Activated CD4-positive, CD25-positive, alpha-beta regulatory T cell treated with anti-CD3 and anti-CD28 coated beads, Interleukin-2, amount 50 U/mL, for 24 hours (primary cell): ENCODE data around the gene SNRPA.
"Not testable (repeated sequence)": the region's sequence is repeated elsewhere in the genome, so short reads cannot be mapped to it uniquely, and the experiment has no call there.

ENCODE experiments used
- ATAC-seq, 2 donors: fragments of 150-1000 bp; cut with Tn5 transposase; one replicate each; pipeline ENCODE4 v1.10.0; 2021; ENCODE audit warnings: mild to moderate bottlenecking in 1 of 2, moderate library complexity in 1 of 2

The SNRPA gene

DNA sequence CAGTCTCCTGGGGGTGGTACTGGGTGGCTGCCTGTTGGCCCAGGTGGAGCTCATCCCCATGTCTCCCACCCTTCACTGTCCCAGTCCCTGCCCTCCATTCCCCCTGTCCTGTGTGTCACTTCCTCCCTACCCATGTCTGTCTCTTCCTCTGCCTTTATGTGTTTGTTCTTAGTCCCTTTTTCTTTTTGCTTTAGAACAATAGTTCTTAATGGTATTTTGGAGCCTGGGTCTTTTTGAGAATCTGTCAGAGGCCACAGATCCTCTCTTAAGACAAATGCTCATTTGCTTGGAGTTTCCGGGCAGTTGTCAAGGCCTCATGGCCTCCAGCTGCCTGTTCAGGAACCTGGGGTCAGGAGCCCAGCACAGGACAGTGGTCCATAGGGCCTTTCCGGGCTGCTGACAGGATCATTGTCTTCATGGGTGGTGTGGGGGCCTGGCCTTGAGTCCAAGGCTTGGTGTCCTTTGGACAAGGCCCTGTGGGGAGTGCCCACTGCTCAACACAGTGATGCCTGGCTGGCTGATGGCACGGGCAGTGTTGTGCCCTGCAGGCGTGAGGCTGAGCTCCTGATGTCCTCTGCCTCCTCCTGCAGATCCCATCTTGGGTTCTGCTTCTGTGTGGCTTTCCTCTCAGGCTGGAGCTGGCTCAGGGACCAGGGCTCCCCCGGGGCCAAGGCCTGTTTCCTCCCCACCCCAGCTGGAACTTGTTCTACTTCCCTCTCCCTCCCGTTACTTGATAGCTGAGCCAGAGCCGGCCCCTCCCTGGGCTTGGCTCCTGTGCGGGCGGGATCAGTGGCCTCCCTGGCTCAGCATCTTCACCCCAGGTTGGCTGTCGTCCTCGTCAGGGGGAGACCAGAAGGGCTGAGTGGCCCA, 51.5 kb downstream of the SNRPA start:
- no peak for ATAC-seq

DNA sequence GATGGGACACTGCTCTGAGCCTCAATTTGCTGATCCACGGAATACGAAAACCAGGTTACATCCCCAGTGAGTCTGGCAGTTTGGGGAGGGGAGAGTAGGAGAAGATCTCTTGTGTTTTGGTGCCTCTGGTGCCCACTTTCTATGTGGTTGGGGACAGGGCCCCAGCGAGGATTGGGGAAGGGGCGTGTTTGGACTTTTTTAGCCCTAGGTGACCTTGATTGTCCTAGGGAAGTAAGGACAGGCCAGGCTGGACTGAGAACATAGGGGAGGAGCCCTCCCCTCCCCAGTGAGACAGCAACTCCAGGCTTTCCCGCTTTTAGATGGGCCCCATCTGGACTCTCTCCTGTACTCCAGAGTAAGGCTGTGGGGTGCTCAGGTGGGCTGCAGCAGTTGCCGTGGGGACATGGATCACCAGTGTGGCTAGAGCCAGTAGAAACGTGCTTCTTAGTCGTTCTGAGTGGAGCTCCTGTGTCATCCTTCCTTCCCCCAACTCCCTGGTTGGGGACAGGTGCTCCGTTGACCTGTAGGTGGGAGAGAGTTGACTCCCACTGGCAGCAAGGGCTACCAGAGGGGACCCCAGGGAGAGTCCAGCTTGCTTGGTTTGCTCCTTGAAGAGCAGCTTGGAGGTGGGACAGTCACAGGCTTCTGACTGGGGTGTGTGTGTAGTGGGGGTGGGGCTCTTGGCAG, 52.3 kb downstream of the SNRPA start:
- ATAC-seq = no peak

DNA sequence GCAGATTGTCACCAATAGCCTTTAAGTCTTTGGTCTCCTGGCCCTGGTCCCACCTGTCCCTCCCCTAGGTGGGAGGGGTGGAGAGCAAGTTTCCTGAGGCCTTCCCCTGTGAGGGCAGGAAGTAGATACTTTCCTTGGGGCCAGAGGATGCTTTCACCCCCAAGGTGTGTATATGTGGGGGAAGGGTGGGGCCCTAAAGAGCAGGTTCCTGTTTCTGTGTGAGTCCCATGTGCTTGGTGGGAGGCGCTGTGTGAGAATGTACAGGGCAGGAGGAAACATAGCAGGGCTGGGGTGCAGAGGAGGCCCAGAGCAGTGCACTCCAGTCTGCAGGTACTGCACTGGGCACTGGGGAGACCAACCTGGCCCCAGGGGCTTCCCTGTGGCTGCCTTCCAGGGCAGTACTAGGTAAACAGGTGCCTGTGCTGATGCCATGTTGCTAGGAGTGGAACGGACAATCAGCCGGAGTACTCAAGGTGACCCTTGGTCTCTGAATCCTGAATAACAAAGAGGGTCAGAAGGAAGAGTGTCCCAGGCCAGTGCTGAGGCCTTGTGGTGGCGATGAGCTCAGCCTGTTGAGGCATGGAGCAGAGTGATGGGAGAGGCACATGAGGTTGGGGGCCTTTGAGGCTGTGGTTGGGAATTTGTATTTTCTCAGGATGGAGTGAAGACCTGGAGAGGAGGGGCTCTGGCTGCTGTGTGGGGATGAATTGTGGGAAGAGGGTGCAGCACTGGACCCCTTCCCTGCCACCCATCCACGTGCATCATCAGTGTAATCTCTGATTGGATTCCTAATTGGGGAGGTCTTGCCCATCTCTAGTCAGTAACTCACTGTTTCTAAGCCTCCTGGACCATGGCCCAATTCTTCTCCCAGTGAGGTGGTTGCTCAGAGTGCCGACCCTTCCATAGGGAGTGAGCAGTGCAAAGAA, 53.1 kb downstream of the SNRPA start:
- peak; percentile 24 to 32 for ATAC-seq

DNA sequence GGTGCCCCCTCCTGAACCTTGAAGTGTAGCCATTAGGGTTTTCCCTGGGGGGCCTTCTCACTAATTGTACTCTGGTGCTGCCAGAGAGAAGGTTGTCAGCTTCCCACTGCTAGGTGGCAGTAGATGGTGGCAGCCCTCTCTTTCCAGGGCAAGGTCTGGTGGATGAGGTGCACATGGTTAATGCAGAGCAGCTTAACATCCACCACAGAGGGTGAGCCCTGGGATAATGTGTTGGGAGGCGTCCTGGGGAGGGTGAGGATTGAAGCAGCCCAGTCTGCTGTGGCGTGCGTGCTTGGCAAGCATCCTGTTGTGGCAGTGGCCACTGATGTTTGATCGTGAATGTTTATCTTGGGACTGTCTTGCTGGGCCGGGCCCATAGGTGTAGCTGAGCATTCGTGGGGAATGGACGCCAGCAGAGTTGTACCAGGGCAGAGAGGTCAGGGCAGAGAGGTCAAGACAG, 53.8 kb downstream of the SNRPA start:
- ATAC-seq = no peak

DNA sequence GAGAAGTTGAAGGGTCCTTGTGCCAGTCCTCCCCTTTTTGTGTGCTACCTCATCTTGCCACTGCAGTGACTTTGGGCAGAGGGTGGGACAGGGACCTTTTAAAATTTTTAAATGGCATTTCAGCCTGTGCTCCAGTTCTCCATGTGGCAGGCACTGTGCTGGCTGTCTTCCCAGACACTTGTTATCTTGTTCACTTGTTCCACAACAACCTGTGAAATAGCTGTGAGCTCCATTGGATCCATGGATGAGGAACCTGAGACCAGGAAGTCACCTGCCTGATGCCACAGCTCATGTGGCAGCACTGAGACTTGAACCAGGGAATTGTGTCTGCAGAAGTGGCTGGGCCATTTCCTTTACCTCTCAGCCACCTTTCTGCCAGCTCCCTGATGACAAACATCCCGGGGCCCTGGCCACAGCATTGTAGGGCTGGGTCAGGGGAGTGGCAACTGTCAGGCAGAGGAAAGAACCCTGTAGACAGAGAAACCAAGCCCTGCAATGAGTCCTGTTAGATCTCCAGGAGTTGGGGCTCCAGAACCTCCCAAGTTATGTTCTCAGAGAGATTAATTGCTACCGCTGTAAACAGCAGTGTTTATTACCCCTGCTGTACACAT, 54.4 kb downstream of the SNRPA start:
- no peak for ATAC-seq

DNA sequence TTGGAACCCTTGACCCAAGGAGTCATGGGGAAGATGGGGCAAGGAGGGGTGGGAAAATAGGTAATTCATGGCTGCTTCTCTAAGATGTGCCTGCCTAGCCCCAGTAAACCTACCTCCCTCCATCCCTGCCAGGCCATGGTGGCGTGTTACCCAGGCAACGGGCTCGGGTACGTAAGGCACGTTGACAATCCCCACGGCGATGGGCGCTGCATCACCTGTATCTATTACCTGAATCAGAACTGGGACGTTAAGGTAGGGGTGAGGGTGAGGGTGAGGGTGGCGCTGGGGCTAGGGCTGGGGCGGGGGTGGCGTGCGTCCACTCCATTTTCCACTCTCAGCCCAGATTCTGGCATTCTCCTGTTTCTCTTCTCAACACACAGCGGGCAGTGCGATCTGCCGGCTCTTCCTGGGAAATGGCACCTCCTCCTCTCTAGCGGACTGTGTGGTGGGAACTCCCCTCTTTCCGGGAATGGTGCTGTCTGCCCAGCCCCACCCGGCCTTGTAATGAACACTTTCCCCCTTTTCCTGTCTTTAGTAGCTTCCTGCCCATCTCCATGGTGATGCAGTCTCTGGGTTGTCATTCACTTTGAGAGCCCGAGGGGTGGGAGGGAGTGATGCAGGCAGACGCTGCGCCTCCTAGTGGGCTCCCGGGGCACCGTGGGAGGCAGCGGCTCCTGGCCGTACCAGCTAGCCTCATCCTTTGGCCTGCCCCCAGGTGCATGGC, 55.6 kb downstream of the SNRPA start:
- peak; percentile 57 to 67 for ATAC-seq

DNA sequence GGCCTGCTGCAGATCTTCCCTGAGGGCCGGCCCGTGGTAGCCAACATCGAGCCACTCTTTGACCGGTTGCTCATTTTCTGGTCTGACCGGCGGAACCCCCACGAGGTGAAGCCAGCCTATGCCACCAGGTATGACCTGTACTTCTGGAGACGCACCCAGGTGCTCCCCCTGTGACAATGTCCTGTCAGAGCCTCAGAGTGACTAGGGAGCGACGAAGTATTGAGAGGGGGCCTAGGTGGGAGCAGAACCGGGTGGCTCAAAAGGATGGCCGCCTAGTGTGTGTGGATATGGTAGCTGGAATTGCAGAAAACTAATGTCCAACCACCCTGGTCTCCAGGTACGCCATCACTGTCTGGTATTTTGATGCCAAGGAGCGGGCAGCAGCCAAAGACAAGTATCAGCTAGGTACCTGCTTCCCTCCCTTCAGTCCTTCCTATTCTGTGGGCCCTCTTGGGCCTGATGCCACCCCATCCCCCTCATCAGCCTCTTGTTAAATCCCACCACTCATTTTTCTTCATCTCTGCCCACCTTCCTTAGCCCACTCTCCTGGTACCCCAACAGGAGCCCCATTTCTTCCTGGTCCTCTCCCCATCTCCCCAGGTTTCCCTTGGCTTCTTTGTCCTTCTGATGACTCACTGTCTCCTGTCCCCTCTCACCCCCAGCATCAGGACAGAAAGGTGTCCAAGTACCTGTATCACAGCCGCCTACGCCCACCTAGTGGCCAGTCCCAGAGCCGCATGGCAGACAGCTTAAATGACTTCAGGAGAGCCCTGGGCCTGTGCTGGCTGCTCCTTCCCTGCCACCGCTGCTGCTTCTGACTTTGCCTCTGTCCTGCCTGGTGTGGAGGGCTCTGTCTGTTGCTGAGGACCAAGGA, 56.4 kb downstream of the SNRPA start:
- ATAC-seq = no peak

DNA sequence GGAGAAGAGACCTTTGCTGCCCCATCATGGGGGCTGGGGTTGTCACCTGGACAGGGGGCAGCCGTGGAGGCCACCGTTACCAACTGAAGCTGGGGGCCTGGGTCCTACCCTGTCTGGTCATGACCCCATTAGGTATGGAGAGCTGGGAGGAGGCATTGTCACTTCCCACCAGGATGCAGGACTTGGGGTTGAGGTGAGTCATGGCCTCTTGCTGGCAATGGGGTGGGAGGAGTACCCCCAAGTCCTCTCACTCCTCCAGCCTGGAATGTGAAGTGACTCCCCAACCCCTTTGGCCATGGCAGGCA, 57.0 kb downstream of the SNRPA start:
- no peak for ATAC-seq

DNA sequence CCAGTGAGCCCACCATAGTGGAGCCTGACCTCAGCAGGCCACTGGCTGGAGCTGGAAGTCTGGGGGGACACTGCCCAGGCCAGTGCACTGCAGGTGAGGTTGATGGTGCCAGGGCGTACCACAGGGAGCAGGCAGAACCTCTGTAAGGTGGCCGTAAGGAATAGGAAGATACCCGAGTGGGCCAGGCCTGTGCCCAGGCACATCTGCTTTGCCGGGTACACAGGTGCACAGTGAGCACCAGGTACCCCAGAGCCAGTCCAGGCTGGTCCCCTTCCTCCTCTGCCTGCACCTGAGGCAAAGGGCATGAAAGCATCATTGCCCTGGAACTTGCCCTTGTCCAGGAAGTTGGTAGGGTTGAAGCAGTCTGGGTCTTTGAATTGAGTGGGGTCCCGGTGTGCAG, 57.5 kb downstream of the SNRPA start:
- no peak for ATAC-seq

DNA sequence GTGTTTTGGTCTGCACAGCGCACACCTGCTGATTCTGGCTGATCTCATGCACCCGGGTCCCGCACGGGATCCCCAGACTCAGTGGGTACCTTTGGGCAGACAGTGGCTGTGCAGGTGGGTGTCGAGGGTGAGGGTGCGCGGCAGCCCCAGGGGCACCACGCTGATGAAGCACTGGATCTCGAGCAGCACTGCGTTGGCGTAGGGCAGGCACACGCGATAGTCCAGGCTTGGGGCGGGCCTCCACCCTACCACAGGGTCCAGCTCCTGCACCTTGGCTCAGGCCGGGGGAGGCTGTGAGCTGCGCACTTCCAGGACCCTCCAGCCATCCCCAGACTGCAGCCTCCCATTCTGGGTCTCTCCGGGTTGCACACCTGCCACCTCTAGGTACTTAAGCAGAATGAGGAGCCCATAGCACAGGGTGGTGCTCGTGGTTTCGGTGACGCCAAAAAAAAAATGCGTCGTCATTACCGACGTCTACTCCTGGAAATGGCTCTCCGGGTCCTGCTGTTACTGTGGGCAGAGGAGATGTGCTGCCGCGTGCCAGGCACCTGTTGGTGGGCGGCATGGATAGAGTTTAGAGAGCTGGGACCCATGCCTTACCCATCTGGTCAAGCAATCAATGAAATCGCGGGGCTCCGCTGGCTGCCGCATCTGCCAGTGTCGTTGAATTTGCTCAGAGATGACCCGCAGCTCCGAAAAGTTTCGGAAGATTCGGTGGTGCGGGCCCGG, 58.5 kb downstream of the SNRPA start:
- ATAC-seq = no peak

DNA sequence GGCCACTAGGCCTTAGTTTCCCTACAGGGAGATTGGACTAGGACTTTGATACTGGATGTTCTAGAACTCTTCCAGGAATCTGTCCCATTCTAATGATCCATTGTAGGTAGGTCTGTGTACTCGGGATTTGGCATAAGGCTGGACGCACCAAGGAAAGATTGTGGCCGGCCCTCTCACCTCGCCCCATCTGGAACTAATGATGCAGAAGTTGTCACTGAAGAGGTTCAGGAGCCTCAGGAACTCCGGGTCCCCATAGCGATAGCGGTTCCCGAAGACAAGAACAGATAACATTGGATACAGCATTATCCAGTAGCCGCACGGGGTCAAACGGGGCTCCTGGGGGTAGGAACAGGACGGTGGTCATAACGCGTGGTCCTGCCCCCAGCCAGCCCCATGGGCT, 59.2 kb downstream of the SNRPA start:
- no peak for ATAC-seq

DNA sequence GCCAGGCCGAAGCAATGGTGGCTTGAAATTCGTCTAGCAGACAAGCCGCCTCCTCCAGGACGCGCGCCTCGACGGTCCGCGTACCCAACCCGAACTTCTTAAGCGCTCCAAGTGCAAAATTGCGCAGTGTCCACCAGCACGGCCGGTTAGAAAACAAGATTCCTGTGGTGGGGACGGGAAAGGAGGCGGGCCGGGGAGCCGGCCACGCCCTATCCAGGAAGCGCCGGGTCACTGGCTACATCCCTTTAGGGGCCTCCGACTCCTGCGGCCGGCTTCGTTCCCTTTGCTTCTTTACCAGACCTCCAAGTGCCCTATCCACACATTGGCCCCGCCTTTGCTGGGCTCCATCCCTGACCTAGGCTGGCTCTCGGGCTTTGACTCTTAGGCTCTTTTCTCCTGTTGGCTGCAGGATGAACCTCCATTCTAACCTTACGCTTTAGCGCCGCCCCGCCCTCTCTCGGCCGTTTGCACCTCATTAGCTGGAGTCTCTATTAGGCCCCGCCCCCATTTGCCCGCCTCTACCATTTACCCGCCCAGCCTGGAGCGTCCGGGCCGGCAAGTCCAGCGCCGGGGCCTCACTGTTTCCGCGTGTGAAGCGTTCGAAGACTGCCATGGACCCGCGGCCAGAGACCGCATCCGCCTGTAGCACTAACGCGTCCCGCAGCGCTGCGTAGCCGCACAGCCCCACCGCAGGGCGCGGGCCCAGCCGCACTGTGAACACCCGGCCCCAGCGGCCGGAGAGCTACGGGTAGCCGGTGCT, 59.8 kb downstream of the SNRPA start:
- ATAC-seq = peak; percentile 82 to 85

DNA sequence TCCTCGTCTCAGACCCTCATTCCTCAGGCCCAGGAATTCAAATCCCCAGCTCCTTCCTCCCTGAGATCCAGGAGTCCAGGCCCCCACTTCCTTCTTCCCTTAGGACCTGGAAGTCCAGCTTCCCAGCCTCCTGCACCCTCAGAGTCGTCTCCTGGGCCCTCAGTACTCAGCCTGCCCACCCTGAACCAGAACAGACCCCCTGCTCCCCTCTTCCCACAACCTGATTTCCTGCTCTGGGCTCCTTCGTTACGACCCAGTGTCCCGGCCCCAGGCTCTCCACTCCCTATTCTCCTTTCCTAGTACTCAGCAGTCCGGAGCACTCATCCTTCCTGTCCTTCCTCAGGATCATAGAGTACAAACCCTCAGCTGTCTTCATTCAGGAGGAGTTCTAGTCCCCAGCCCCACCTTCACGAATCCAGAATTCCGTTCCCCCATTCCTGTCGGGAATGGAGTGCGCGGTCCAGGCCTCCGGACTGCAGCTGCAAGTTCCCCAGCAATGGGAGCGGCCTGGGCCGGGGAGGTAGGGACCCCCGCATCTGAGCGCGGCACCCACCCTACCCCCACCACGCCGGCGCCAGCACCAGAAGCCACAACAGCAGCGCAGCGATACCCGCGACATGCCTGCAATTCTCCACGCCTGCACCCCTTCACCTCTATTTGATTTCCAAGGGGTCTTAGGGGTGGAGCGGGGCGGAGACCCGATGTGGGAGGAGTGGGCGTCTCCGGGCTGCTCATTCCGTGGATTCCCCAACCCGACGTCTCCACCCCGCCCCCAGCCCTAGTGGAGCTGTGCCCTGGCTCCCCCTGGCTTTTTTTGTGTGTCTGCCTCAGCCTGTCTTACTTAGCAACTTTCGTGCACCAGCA, 60.7 kb downstream of the SNRPA start:
- no peak for ATAC-seq

DNA sequence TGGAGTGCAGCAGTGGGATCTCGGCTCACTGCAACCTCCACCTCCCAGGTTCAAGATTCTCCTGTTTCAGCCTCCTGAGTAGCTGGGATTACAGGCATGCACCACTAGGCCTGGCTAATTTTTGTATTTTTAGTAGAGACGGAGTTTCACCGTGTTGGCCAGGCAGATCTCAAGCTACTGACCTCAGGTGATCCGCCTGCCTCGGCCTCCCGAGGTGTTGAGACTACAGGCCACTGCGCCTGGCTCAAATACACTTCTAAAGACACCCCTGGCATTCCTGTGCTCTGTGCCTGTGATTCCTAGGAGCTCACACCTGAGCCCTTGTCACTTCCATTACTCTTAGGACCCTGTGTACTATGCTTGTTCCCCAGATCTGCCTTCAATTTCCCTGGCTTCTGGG, 61.6 kb downstream of the SNRPA start:
- ATAC-seq = not testable (repeated sequence)

DNA sequence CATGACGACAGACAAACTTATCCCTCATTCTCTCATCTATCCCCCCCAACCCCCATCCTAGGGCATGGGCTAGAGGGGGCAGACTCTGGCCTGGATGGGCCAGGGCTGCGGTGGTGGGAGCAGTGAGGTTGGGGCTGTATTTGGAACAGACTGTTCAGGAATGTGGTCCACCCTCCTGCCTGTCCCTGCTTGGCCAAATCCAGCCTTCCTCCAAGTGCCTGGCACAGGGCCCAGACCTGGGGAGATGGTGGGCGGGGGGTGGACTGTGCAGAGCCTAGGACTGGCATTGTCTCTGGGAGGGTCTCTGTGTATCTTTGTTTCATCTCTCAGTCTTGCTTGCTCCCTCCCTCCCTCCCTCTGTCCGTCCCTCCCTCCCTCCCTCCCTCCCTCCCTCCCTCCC, 62.2 kb downstream of the SNRPA start:
- ATAC-seq = no peak
